HepG2 (cell line): Measurements from ENCODE around the gene DPH2. TPM values are rescaled to one million over a fixed set of nuclear protein-coding genes. Genes with fewer than 3 reads are reported as not detected.
A peak's percentile ranks its signal among the peaks of the same experiment; 100 is the strongest.

Experiments
- ATF7-NPFF ChIP-seq: sonication (generic); formaldehyde crosslinking; IDR thresholded peaks from 2 replicates; pipeline ENCODE4 v1.8.1; 2023; ENCODE audit warnings: mild to moderate bottlenecking, low read depth, missing genetic modification reagents, moderate library complexity
- CCDC6 ChIP-seq: sonication (generic); formaldehyde crosslinking; IDR thresholded peaks from 2 replicates; pipeline ENCODE4 v1.8.1; 2022; ENCODE audit warnings: mild to moderate bottlenecking, missing genetic modification reagents, moderate library complexity
- FIP1L1 ChIP-seq: fragments of 200-400 bp; formaldehyde crosslinking; IDR thresholded peaks from 2 replicates; pipeline ENCODE4 v1.6.1; 2018; ENCODE audit warnings: low read depth, mild to moderate bottlenecking, low read length, moderate library complexity, borderline replicate concordance; ENCODE audit not compliant: insufficient read depth
- IKZF1 ChIP-seq: fragments of 450-650 bp; IDR thresholded peaks from 2 replicates; pipeline ENCODE4 v1.7.1; 2016
- ISL2 ChIP-seq: sonication (generic); formaldehyde crosslinking; IDR thresholded peaks from 2 replicates; pipeline ENCODE4 v1.5.0; 2020; ENCODE audit warnings: missing genetic modification reagents
- KMT2A ChIP-seq: sonication (generic); formaldehyde crosslinking; IDR thresholded peaks from 2 replicates; pipeline ENCODE4 v1.4.0; 2020; ENCODE audit warnings: missing genetic modification reagents
- NR2F1 ChIP-seq, 2 experiments: fragments of 450-650 bp in 1 of 2; formaldehyde crosslinking in 1 of 2; IDR thresholded peaks; 2 replicates each; pipeline versions ENCODE4 v1.5.0 to v1.6.1; 2016 to 2020; ENCODE audit warnings: mild to moderate bottlenecking in 1 of 2, missing compliant biosample characterization in 1 of 2, missing genetic modification reagents in 1 of 2, moderate library complexity in 1 of 2
- RARG ChIP-seq: sonication (generic); formaldehyde crosslinking; IDR thresholded peaks from 2 replicates; pipeline ENCODE4 v1.4.0; 2020; ENCODE audit warnings: low read depth, mild to moderate bottlenecking, missing genetic modification reagents
- REXO4 ChIP-seq: sonication (generic); formaldehyde crosslinking; IDR thresholded peaks from 2 replicates; pipeline ENCODE4 v1.8.0; 2022; ENCODE audit warnings: missing genetic modification reagents, mild to moderate bottlenecking, borderline replicate concordance
- SUZ12 ChIP-seq: fragments of 150-350 bp; IDR thresholded peaks from 2 replicates; pipeline ENCODE4 v1.6.1; 2014; ENCODE audit warnings: low read depth, low read length
- ZIK1 ChIP-seq: sonication (generic); formaldehyde crosslinking; IDR thresholded peaks from 2 replicates; pipeline ENCODE4 v1.5.0; 2020; ENCODE audit warnings: mild to moderate bottlenecking, low read depth, missing genetic modification reagents, borderline replicate concordance
- ZNF143 ChIP-seq: sonication (generic); formaldehyde crosslinking; IDR thresholded peaks from 2 replicates; pipeline ENCODE4 v1.4.0; 2020; ENCODE audit warnings: missing genetic modification reagents
- ZNF230 ChIP-seq: sonication (generic); formaldehyde crosslinking; IDR thresholded peaks from 2 replicates; pipeline ENCODE4 v1.4.0; 2020; ENCODE audit warnings: mild to moderate bottlenecking, missing genetic modification reagents
- ZNF652 ChIP-seq: IDR thresholded peaks from 2 replicates; pipeline ENCODE4 v1.6.1; 2016; ENCODE audit warnings: low read depth, borderline replicate concordance
- polyA plus RNA-seq, 8 experiments: library from polyadenylated mRNA; depleted of rRNA in 3 of 8; stranded (reverse) in 7 of 8; unstranded in 1 of 8; fragments of >200 nt; fragmentation: Illumina TruSeq in 4 of 8; extraction: Trizol in 4 of 8; gene quantifications; 2 replicates each; pipeline versions ENCODE4 v1.2.1 to v1.2.3, GENCODE V29; 2011 to 2016; ENCODE audit warnings: low read depth in 4 of 8, missing spikeins in 1 of 8, mixed read lengths in 1 of 8; ENCODE audit not compliant: insufficient read depth in 1 of 8
- total RNA-seq, 5 experiments: library from RNA; depleted of rRNA; stranded (reverse); fragments of >200 nt; fragmentation: Illumina TruSeq; extraction: Trizol; gene quantifications; 2 replicates each; pipeline ENCODE4 v1.2.3, GENCODE V29; 2016; ENCODE audit warnings: low read depth in 1 of 5
- TF ChIP-seq, protein P1 (sequence below): sonication (generic); formaldehyde crosslinking; IDR thresholded peaks from 2 replicates; pipeline ENCODE4 v1.8.1; 2023; ENCODE audit warnings: mild to moderate bottlenecking, moderate library complexity, missing genetic modification reagents
- TF ChIP-seq, protein P2 (sequence below): sonication (generic); formaldehyde crosslinking; IDR thresholded peaks from 2 replicates; pipeline ENCODE4 v1.5.1; 2020; ENCODE audit warnings: mild to moderate bottlenecking, missing genetic modification reagents, moderate library complexity
- TF ChIP-seq, protein P3 (sequence below): sonication (generic); formaldehyde crosslinking; IDR thresholded peaks from 2 replicates; pipeline ENCODE4 v1.5.0; 2020; ENCODE audit warnings: mild to moderate bottlenecking, missing genetic modification reagents
- TF ChIP-seq, protein P4 (sequence below): sonication (generic); formaldehyde crosslinking; conservative IDR thresholded peaks from 2 replicates; pipeline ENCODE4 v1.4.0; 2020; ENCODE audit warnings: missing genetic modification reagents
- TF ChIP-seq, protein P5 (sequence below): IDR thresholded peaks from 2 replicates; pipeline ENCODE4 v1.6.1; 2016; ENCODE audit warnings: low read depth, borderline replicate concordance

The DPH2 gene
- total and polyA plus RNA-seq, 2 of the 13 experiments (the other 11 are each of a cell fraction or from before 2014, with no cell fraction given) = 32.2 to 38.3 TPM

DNA sequence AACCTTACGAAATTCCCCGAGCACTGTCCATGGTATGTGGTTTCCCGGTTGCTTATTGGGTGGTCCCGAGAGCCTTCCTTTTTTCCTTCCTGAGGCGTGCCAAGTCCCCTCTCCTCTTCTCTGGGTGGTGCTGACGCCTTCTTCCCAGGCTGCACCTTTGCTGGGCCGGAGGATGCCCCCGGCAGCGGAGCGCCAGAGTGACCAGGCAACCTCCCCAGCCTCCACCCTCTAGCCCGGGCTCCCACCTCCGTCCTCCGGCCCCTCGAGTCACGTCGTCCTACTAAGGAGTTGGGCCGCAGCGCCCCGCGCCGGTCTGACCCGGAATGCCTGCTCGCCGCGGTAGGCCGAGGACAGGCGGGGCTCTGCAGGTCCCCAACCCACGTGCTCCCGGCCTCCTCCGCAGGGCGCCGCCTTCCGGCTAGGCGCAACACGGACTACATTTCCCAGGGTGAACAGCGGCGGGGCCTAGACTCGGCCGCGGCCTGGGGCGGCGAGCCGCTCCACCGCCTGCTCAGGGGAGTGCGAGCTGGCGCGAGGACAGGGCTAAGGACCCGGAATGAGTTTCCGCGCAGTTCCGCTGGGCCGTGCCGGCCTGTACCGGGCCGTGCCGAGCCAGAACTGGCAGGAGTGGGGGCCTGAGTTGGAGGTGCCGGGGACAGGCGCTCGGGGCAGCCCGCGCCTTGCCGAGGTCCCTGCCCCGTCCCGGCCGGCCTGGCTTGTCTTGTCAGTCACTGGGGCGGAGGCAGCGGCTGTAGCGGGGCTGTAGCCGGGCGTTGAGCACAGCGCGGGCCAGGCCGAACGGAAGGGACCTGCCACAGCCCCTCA lies 23.4 kb upstream of the DPH2 start, which contains the start of gene IPO13 (continued):
- TF ChIP-seq, protein P1, sequence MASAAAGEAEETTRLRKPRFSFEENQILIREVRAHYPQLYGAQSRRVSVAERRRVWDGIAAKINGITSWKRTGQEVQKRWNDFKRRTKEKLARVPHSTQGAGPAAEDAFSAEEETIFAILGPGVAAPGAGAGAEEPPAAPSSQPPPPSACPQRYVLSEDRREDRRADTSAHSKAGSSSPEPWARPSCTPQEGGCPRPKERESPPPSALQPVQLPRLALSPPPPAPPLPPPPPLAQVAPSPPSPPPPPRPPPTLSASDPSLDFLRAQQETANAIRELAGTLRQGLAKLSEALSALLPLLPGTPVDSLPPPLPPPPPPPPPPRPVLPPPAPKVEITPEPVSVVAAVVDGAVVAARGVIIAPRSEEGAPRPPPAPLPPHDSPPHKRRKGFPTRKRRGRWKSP (CRISPR knock-in tag) = peak; percentile 78
- TF ChIP-seq, protein P2, sequence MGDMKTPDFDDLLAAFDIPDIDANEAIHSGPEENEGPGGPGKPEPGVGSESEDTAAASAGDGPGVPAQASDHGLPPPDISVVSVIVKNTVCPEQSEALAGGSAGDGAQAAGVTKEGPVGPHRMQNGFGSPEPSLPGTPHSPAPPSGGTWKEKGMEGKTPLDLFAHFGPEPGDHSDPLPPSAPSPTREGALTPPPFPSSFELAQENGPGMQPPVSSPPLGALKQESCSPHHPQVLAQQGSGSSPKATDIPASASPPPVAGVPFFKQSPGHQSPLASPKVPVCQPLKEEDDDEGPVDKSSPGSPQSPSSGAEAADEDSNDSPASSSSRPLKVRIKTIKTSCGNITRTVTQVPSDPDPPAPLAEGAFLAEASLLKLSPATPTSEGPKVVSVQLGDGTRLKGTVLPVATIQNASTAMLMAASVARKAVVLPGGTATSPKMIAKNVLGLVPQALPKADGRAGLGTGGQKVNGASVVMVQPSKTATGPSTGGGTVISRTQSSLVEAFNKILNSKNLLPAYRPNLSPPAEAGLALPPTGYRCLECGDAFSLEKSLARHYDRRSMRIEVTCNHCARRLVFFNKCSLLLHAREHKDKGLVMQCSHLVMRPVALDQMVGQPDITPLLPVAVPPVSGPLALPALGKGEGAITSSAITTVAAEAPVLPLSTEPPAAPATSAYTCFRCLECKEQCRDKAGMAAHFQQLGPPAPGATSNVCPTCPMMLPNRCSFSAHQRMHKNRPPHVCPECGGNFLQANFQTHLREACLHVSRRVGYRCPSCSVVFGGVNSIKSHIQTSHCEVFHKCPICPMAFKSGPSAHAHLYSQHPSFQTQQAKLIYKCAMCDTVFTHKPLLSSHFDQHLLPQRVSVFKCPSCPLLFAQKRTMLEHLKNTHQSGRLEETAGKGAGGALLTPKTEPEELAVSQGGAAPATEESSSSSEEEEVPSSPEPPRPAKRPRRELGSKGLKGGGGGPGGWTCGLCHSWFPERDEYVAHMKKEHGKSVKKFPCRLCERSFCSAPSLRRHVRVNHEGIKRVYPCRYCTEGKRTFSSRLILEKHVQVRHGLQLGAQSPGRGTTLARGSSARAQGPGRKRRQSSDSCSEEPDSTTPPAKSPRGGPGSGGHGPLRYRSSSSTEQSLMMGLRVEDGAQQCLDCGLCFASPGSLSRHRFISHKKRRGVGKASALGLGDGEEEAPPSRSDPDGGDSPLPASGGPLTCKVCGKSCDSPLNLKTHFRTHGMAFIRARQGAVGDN (CRISPR knock-in tag) = peak; percentile 97
- peak; percentile 46; the same call in 1 of the 2 replicates for TF ChIP-seq ZIK1
- TF ChIP-seq ATF7-NPFF = peak; percentile 93
- no peak for TF ChIP-seq ZNF652 (CRISPR knock-in tag)
- TF ChIP-seq, protein P3, sequence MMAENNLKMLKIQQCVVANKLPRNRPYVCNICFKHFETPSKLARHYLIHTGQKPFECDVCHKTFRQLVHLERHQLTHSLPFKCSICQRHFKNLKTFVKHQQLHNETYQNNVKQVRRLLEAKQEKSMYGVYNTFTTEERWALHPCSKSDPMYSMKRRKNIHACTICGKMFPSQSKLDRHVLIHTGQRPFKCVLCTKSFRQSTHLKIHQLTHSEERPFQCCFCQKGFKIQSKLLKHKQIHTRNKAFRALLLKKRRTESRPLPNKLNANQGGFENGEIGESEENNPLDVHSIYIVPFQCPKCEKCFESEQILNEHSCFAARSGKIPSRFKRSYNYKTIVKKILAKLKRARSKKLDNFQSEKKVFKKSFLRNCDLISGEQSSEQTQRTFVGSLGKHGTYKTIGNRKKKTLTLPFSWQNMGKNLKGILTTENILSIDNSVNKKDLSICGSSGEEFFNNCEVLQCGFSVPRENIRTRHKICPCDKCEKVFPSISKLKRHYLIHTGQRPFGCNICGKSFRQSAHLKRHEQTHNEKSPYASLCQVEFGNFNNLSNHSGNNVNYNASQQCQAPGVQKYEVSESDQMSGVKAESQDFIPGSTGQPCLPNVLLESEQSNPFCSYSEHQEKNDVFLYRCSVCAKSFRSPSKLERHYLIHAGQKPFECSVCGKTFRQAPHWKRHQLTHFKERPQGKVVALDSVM (CRISPR knock-in tag) = peak; percentile 95
- peak; percentile 84; the same call in 1 of the 2 replicates for TF ChIP-seq KMT2A (CRISPR knock-in tag)
- peak; percentile 67 for TF ChIP-seq SUZ12
- TF ChIP-seq, protein P4, sequence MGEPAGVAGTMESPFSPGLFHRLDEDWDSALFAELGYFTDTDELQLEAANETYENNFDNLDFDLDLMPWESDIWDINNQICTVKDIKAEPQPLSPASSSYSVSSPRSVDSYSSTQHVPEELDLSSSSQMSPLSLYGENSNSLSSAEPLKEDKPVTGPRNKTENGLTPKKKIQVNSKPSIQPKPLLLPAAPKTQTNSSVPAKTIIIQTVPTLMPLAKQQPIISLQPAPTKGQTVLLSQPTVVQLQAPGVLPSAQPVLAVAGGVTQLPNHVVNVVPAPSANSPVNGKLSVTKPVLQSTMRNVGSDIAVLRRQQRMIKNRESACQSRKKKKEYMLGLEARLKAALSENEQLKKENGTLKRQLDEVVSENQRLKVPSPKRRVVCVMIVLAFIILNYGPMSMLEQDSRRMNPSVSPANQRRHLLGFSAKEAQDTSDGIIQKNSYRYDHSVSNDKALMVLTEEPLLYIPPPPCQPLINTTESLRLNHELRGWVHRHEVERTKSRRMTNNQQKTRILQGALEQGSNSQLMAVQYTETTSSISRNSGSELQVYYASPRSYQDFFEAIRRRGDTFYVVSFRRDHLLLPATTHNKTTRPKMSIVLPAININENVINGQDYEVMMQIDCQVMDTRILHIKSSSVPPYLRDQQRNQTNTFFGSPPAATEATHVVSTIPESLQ (CRISPR knock-in tag) = no peak; the same call in 1 of the 2 replicates
- peak; percentile 82; the same call in 1 of the 2 replicates for TF ChIP-seq RARG
- TF ChIP-seq ZNF143 = peak; percentile 99
- peak; percentile 51; the same call in 1 of the 2 replicates for TF ChIP-seq ISL2 (CRISPR knock-in tag)
- TF ChIP-seq NR2F1 (CRISPR knock-in tag; IDR thresholded peaks at IDR 0.05) = no peak
- TF ChIP-seq, protein P5, sequence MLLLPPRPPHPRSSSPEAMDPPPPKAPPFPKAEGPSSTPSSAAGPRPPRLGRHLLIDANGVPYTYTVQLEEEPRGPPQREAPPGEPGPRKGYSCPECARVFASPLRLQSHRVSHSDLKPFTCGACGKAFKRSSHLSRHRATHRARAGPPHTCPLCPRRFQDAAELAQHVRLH (CRISPR knock-in tag) = peak; percentile 99
- TF ChIP-seq CCDC6 = peak; percentile 71; the same call in 1 of the 2 replicates
- TF ChIP-seq IKZF1 = no peak
- no peak for TF ChIP-seq FIP1L1
- no peak for TF ChIP-seq REXO4 (CRISPR knock-in tag)
- peak; percentile 92 for TF ChIP-seq ZNF230 (CRISPR knock-in tag)
